Measurements from ENCODE around the gene RTCB. TPM values are rescaled to one million over a fixed set of nuclear protein-coding genes. Genes with fewer than 3 reads are reported as not detected.
A peak's percentile ranks its signal among the peaks of the same experiment; 100 is the strongest.

Gene RTCB
- total RNA-seq, 4 donors from 2014 or later: 55.4 to 104 (median 84.0) TPM

- Histone ChIP-seq H3K4me1 (no peaks in the 10 kb centered on the region), H3K27ac (no peak overlapping the region), H3K27me3 (peaks cover 2% of the 10 kb centered on the region), H3K36me3 (no peaks in the 10 kb centered on the region), H3K4me3 (no peak overlapping the region), H3K9me3 (no peaks in the 10 kb centered on the region)
- in situ Hi-C loops (cut with MboI; ENCODE audit: low pct_ligation_motif_present in 1 of 4, low pct_unique_long_range_greater_than_20kb in 1 of 4, low sequenced_read_pairs in 3 of 4) (no loop called here), intact Hi-C loops (cut with DNase I; ENCODE audit: low total_unique reads) (no loop called here)
- peak; percentile 43 for DNase-seq
- WGBS, 2 donors (ENCODE audit: low coverage in 1 of 2): 38 to 40% methylated on average over 4 to 6 of the region's 6 CpGs
- no peak for TF ChIP-seq EP300 (IDR thresholded peaks at IDR 0.05; ENCODE audit: low read depth)
- TF ChIP-seq, protein P1, sequence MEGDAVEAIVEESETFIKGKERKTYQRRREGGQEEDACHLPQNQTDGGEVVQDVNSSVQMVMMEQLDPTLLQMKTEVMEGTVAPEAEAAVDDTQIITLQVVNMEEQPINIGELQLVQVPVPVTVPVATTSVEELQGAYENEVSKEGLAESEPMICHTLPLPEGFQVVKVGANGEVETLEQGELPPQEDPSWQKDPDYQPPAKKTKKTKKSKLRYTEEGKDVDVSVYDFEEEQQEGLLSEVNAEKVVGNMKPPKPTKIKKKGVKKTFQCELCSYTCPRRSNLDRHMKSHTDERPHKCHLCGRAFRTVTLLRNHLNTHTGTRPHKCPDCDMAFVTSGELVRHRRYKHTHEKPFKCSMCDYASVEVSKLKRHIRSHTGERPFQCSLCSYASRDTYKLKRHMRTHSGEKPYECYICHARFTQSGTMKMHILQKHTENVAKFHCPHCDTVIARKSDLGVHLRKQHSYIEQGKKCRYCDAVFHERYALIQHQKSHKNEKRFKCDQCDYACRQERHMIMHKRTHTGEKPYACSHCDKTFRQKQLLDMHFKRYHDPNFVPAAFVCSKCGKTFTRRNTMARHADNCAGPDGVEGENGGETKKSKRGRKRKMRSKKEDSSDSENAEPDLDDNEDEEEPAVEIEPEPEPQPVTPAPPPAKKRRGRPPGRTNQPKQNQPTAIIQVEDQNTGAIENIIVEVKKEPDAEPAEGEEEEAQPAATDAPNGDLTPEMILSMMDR (IDR thresholded peaks at IDR 0.05): peak in 4 of 5 experiments; percentile 25 to 50 (median 30)
Measured at GRCh38 chr22:32444068-32444467, 32.0 kb upstream of the RTCB start.

DNA sequence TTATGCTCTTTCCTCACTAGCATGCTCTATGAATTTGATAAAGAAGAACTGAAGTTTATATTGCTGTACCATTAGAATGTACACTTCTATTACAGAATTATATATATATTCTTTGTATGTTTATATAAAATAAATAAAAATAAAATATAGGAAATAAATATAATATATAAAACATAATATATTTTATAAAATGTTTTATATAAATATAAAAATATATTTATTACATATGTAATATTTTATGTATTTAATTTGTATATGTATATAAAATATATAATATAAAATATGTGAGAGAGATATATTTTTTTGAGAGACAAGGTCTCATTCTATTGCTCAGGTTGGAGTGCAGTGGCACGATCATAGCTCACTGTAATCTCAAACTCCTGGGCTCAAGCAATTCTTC lies 18.3 kb upstream of the RTCB start:
- Histone ChIP-seq H3K27ac (no peak overlapping the region), H3K36me3 (no peaks in the 10 kb centered on the region), H3K4me3 (no peak overlapping the region), H3K27me3 (peaks cover 4% of the 10 kb centered on the region), H3K4me1 (no peaks in the 10 kb centered on the region), H3K9me3 (no peaks in the 10 kb centered on the region)
- TF ChIP-seq, protein P1 (IDR thresholded peaks at IDR 0.05): no peak
- TF ChIP-seq POLR2AphosphoS5 (IDR thresholded peaks at IDR 0.05): no peak
- in situ Hi-C loops (cut with MboI; ENCODE audit: low pct_ligation_motif_present in 1 of 4, low pct_unique_long_range_greater_than_20kb in 1 of 4, low sequenced_read_pairs in 3 of 4) (no loop called here), intact Hi-C loops (cut with DNase I; ENCODE audit: low total_unique reads) (no loop called here)
- DNase-seq: no peak
- WGBS, 2 donors (ENCODE audit: low coverage in 1 of 2): 77 to 87% methylated on average over 1 of the region's 1 CpG

DNA sequence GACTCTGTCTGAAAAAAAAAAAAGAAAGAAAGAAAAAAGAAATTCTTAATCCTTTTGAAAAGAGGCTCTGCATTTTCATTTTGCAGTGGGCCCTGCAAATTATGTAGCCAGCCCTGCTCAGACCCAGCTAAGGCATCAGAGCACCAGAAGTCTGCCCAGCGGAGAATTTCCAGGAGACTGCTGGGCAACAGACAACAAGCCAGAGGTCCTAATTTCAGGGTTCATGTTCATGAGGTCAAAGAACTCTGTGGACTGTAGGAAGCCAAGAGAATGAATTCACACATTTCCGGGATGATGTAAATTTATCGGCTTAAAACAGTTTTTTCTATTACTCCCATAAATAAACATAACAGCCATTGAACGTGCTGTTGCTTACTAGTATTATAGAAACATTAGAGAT lies 14.8 kb upstream of the RTCB start:
- DNase-seq: no peak
- WGBS, 2 donors (ENCODE audit: low coverage in 1 of 2): 69 to 72% methylated on average over 4 of the region's 4 CpGs
- intact Hi-C loops (cut with DNase I; ENCODE audit: low total_unique reads): no loop called here
- H3K27ac ChIP-seq: no peak overlapping the region
- H3K4me3 ChIP-seq: no peak overlapping the region
- no peaks in the 10 kb centered on the region for H3K9me3 ChIP-seq
- no peaks in the 10 kb centered on the region for H3K36me3 ChIP-seq
- TF ChIP-seq POLR2AphosphoS5 (IDR thresholded peaks at IDR 0.05) (no peak), EP300 (IDR thresholded peaks at IDR 0.05; ENCODE audit: low read depth) (no peak), POLR2A (IDR thresholded peaks at IDR 0.05) (no peak)
- no peaks in the 10 kb centered on the region for H3K4me1 ChIP-seq
- peaks cover 9% of the 10 kb centered on the region for H3K27me3 ChIP-seq
- in situ Hi-C loops (cut with MboI; ENCODE audit: low pct_ligation_motif_present in 1 of 4, low pct_unique_long_range_greater_than_20kb in 1 of 4, low sequenced_read_pairs in 3 of 4): no loop called here

DNA sequence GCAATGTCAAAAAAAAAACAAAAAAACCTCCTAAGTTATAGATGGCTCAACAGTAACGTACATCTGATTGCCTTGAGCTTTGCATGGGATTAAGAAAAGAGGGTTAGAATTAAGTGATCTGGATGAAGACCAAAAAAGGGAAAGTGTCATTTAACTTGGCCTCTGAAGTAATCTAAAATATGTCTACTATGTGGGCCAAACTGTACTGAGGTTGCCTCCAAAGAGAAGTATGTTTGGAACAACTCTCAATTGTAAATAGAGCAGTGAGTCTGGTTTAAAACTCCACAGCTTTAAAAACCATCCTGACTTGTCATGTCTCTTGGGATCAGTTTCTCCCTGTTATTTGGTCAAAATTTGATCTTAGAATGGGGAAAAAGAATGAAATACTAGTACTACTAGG lies 11.6 kb upstream of the RTCB start:
- no peak for DNase-seq
- Histone ChIP-seq H3K27me3 (peaks cover 23% of the 10 kb centered on the region), H3K4me1 (no peaks in the 10 kb centered on the region), H3K27ac (no peak overlapping the region), H3K9me3 (no peaks in the 10 kb centered on the region), H3K36me3 (no peaks in the 10 kb centered on the region), H3K4me3 (no peak overlapping the region)
- 55 to 73% methylated on average over 1 of the region's 1 CpG for WGBS, 2 donors (ENCODE audit: low coverage in 1 of 2)
- intact Hi-C loops (cut with DNase I; ENCODE audit: low total_unique reads) (no loop called here), in situ Hi-C loops (cut with MboI; ENCODE audit: low pct_ligation_motif_present in 1 of 4, low pct_unique_long_range_greater_than_20kb in 1 of 4, low sequenced_read_pairs in 3 of 4) (no loop called here)
- TF ChIP-seq, protein P1 (IDR thresholded peaks at IDR 0.05): no peak
- TF ChIP-seq POLR2AphosphoS5 (IDR thresholded peaks at IDR 0.05) (no peak), EP300 (IDR thresholded peaks at IDR 0.05; ENCODE audit: low read depth) (no peak), POLR2A (IDR thresholded peaks at IDR 0.05) (no peak)

- intact Hi-C loops (cut with DNase I; ENCODE audit: low total_unique reads) (no loop called here), in situ Hi-C loops (cut with MboI; ENCODE audit: low pct_ligation_motif_present in 1 of 4, low pct_unique_long_range_greater_than_20kb in 1 of 4, low sequenced_read_pairs in 3 of 4) (no loop called here)
- WGBS, 2 donors (ENCODE audit: low coverage in 1 of 2): 55 to 71% methylated on average over 3 to 5 of the region's 5 CpGs
- Histone ChIP-seq H3K4me3 (no peak overlapping the region), H3K27me3 (peaks cover 32% of the 10 kb centered on the region), H3K36me3 (no peaks in the 10 kb centered on the region), H3K27ac (no peak overlapping the region), H3K9me3 (no peaks in the 10 kb centered on the region), H3K4me1 (no peaks in the 10 kb centered on the region)
- TF ChIP-seq POLR2A (IDR thresholded peaks at IDR 0.05): no peak
- TF ChIP-seq, protein P1 (IDR thresholded peaks at IDR 0.05): no peak
- no peak for TF ChIP-seq POLR2AphosphoS5 (IDR thresholded peaks at IDR 0.05)
- no peak for TF ChIP-seq EP300 (IDR thresholded peaks at IDR 0.05; ENCODE audit: low read depth)
- no peak for DNase-seq
Measured at GRCh38 chr22:32422062-32422461, 10.0 kb upstream of the RTCB start.
